DMS114 treated with DMSO at 0.1 percent for 48 hours (cell line): Measurements from ENCODE around the gene BPIFB6.

Experiments used
- DNase-seq: peaks from one replicate; lab custom pipeline; 2025; ENCODE audit not compliant: unreplicated experiment; lab: John Stamatoyannopoulos, UW

BPIFB6 gene

GRCh38 chr20:33015700-33016580, 15.5 kb upstream of the BPIFB6 start:
- no peak for DNase-seq

- DNase-seq, result no peak
These were observed 14.8 kb upstream of the BPIFB6 start for GRCh38 chr20:33016581-33017109.

- DNase-seq, result no peak
These were observed 13.9 kb upstream of the BPIFB6 start for GRCh38 chr20:33017542-33017941.

DNA sequence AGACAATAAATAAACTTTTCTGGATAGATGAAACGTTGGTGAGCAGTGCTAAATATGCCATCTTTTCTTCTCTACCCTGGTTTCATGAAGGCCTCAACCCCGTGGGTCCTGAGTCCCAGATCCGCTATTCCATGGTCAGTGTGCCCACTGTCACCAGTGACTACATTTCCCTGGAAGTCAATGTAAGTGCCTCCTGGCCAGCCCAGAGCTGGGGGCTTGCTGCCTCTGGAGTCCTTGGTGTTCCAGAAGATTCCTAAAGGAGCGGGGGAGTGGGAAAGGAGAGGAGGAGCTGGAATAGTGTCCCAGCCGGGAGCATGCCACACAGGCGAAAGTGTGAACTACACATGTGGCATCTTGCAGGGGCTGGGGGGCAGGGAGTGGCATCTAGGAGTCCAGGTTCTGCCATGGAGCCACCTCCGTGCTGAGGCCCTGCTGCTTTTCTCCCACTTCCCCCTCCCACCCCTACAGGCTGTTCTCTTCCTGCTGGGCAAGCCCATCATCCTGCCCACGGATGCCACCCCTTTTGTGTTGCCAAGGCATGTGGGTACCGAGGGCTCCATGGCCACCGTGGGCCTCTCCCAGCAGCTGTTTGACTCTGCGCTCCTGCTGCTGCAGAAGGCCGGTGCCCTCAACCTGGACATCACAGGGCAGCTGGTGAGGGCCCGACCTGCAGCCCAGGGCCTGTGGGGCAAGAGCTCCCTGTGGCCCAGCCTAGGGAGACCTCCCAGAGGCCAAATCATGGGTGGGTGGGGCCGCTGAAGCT, 13.1 kb upstream of the BPIFB6 start:
- DNase-seq, result no peak

DNA sequence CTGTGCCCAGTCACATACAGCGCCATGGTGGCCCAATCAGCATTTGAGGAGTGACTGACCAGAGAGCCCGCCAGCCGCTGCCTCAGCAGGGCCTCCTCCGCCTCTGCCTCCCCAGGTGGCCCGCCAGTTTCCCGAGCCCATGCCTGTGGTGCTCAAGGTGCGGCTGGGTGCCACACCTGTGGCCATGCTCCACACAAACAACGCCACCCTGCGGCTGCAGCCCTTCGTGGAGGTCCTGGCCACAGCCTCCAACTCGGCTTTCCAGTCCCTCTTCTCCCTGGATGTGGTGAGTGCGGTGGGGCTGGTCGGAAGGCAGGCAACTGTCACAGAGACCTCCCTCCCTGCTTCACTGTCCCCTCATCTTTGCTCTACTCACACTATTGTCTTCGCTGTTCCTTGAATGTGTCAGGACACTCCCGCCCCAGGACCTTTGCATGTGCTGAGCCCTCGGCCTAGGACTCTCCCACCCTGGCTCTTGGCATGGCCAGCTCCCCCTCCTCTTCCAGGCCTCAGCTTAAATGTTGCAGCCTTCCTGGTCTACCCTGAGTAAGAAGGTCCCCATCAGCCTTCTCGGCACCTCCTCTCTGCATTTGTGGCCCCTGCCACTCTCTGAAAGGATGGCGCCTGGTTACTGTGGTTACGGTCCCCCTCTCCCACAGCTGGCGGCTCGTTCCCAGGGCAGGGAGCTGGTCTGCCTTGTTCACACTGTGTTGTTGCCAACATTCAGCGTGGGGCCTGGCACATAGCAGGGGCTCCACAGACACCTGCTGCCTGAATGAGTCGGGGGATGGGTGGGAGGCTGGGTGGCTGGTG, 11.8 kb upstream of the BPIFB6 start:
- DNase-seq, result no peak

DNA sequence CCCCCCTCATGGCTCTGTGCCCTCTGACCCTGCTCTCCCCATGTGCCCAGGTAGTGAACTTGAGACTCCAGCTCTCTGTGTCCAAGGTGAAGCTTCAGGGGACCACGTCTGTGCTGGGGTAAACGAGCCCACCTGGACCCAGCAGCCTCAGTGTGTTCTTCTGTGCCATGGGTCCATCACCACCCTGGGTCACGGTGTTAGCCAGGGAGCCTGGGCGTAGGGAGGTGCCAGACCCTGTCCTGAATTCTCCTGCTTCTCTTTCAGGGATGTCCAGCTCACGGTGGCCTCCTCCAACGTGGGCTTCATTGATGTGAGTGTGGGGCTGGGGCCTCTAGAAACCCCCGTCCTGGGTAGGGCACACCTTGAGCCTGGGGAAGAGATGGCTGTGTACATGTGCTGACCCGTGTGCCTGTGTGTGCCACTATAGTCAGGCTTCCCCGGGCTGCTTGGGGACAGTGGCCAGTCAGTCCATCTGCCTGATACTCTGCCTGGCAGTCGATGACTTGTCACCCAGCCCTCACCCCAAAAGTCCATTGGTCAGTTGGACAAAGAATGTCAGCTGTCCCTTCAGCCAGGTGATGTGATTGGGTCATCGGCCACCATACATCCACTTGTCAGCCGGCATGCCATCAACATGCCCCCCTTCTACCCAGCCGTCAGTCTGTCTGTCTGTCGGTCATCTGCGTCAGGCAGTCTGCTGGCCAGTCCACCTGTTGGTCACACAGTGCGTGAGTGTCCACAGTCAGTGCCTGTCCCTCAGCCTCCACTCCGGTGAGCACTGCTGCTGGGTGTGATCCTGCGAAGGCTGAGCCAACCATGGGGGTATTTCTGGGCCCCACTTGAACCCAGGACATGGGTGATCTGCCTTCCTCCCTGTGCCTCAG, 10.9 kb upstream of the BPIFB6 start:
- no peak for DNase-seq

GRCh38 chr20:33021879-33022278, 9.6 kb upstream of the BPIFB6 start:
- no peak for DNase-seq

DNA sequence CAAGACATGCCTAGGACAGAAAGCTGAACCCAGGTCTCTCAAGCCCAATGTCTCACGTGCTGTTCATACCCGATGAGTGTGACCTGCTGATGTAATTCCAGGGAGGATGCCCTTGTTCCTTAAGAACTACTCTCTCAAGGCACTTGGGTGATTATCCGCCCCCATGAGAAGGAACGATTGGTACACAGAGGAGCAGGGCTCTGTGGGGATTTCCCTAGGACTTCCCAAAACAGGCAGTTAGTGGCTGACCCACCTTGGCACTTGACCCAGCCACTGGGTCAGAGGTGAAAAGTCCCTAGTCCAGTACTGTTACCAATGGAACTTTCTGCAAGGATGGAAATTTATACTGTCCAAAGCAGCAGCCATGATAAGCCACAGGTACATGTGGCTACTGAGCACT, 9.2 kb upstream of the BPIFB6 start:
- DNase-seq, result no peak

DNA sequence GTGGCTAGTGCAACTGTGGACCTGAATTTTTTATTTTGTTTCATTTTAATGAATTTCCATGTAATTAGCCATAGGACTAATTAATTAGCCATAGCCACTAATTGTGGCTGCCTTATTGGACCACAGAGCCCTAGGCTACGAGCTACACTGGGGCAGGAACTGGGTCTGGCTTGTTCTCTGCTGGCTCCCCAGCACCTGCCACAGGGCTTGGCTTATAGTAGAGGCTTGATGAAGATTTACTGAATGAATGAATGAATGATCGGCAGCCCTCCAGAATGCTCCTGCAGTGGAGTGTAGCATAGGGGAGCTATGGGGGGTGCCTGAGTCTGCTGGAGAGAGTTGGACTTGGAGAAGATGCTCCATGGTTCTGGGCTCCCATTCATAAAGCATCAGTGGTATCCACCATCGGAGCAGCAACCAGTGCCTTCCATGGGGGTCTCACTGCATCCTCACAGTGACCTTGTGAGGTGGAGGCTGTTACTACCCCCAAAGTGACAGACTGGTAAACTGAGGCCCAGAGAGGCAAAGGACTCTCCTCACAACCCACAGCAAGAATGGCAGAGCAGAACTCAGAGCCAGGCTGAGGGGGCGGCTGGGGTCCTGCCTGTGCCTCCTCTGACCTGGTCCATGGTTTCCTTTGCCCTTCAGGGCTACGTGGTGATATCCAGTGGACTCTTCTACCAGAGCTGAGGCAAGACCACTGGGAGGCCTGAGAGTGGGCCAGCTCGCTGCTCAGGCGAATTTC, 8.6 kb upstream of the BPIFB6 start:
- no peak for DNase-seq

DNA sequence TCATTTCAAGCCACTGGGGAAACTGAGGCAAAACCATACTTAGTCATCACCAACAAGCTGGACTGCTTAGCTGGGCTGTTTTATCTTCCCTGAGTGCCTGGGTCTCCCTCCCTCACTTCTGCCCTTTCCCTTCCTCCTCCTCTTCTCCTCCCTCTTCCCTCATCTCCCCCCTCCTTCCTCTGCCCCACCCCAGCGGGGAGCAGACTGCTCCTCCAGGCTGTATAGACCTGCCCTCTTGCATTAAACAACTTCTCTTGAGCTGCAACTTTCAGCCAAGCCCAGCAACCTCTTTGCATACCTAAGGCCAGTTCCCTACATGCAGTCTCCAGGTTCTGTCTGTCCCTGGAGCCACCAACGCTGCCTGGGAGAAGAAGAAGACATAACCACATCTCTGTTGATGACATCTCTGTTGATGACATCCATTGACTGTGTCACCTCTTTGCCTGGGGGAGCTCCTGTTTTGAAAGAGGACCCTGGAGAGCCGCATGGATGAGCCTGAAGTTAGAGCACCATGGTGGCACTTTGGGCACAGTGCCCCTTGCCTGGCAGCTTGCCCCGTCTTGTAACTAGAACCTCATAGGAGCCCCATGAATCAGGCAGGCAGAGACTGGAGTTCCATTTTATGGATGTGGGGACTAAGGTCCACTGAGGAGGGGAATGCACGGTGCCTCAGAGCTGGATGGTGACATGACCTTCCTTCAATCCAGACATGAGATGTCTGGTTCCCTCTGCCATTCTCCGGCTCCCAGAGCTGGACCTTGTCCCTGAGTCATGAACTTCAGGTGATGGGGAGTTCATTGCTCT, 7.8 kb upstream of the BPIFB6 start:
- no peak for DNase-seq

- DNase-seq, result no peak
These were observed 7.2 kb upstream of the BPIFB6 start for GRCh38 chr20:33024243-33024560.

GRCh38 chr20:33024609-33025317, 6.7 kb upstream of the BPIFB6 start:
- no peak for DNase-seq

DNA sequence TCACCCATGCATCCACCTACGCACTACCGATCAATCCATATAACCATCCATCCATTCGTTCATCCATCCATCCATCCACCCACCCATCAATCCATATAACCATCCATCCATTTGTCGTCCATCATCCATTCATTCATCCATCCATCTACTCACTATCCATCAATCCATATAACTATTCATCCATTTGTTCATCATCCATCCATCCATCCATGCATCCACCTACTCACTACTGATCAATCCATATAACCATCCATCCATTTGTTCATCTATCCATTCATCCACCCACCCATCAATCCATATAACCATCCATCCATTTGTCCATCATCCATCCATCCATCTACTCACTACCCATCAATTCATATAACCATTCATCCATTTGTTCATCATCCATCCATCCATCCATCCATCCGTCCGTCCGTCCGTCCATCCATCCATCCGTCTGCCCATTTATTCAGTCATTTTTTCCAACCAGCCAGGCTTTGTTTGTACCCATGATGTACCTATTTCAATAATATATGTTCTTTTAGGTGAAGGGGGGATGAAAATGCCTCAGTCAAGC, 6.1 kb upstream of the BPIFB6 start:
- no peak for DNase-seq

- no peak for DNase-seq
These were observed 5.2 kb upstream of the BPIFB6 start for GRCh38 chr20:33026072-33026778.

DNA sequence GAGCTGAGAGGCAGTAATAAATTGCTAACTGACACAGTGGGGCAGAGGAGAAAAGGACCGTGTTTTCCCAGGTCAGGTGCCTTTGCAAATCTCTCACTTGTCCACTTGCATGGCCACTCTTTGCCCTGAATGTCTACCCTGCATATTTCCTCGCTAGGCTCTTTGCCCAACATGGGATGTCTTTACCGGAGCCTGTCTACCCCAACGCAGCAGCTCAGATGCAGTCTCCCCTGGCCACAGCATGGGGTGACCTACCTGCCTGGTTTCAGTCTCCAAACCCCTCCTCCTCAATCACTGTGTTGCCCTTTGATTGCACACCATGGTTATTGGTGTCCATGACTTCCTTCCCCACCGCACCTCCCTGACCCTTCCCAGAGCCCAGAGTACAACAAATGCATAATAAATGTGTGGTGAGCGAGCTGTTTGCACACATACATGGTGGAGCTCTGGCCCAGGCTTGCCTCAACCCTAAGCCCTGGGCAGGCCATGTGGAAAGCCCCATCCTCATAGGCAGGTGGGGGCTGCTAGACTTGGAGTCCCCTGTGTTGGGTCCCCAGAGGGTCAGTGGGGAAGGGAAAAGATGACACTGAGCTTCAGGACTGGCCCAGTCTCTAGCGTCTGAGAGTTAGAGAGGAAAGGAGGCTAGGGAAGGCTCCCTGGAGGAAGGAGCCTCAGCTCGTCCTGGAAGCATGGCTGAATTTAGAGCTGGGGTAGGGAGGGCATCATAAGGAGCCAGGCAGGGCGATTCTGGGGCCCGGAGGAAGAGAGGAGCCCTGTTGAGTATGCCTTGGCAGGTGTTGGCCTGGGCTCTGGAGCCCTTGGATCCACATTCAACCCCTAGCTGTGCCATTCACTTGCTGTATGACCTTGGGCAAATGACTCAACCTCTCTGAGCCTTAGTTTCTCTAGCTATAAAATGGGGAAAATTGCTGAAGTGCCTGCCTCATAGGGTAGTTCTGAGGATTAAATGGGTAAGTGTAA, 4.4 kb upstream of the BPIFB6 start:
- no peak for DNase-seq
